GM23248 (cell line): ENCODE measurements around the gene PPP1R11. TPM values are rescaled to one million over a fixed set of nuclear protein-coding genes. Genes with fewer than 3 reads are reported as not detected.

ENCODE experiments used
- DNase-seq: peaks from one replicate; pipeline ENCODE4 v3.0.0-alpha.2; 2015
- H2AFZ ChIP-seq: fragments of 200-600 bp; sonication (generic); 2 replicates; pipeline ENCODE4 v1.6.1; 2016; ENCODE audit warnings: antibody characterized with exemption
- H3F3A ChIP-seq: fragments of 200-600 bp; sonication (generic); 2 replicates; pipeline ENCODE4 v1.6.1; 2016; ENCODE audit warnings: mild to moderate bottlenecking, antibody characterized with exemption, mixed run types; ENCODE audit not compliant: insufficient read depth
- H3K27ac ChIP-seq: fragments of 200-600 bp; sonication (generic); 2 replicates; pipeline ENCODE4 v1.5.1; 2016; ENCODE audit warnings: mild to moderate bottlenecking
- H3K27me3 ChIP-seq: fragments of 200-600 bp; sonication (generic); replicated peaks from 2 replicates; pipeline ENCODE4 v1.6.1; 2016; ENCODE audit warnings: mild to moderate bottlenecking; ENCODE audit not compliant: insufficient read depth
- H3K36me3 ChIP-seq: fragments of 200-600 bp; sonication (generic); 2 replicates; pipeline ENCODE4 v1.6.1; 2016; ENCODE audit warnings: low read depth, mild to moderate bottlenecking
- H3K4me1 ChIP-seq: fragments of 200-600 bp; sonication (generic); 2 replicates; pipeline ENCODE4 v1.6.1; 2016; ENCODE audit warnings: mild to moderate bottlenecking; ENCODE audit not compliant: insufficient read depth
- H3K4me2 ChIP-seq: fragments of 200-600 bp; sonication (generic); one replicate; pipeline ENCODE4 v1.6.1; 2016; ENCODE audit warnings: mild to moderate bottlenecking; ENCODE audit not compliant: unreplicated experiment
- H3K4me3 ChIP-seq: fragments of 200-600 bp; sonication (generic); 2 replicates; pipeline ENCODE4 v1.5.1; 2016; ENCODE audit warnings: mild to moderate bottlenecking
- H3K79me2 ChIP-seq: fragments of 200-600 bp; sonication (generic); 2 replicates; pipeline ENCODE4 v1.6.1; 2016; ENCODE audit warnings: mild to moderate bottlenecking; ENCODE audit not compliant: insufficient read depth
- H3K9ac ChIP-seq: fragments of 200-600 bp; sonication (generic); 2 replicates; pipeline ENCODE4 v1.6.1; 2016; ENCODE audit warnings: mild to moderate bottlenecking
- H3K9me2 ChIP-seq: fragments of 200-600 bp; sonication (generic); 2 replicates; pipeline ENCODE4 v1.6.1; 2016; ENCODE audit warnings: mixed run types, mild to moderate bottlenecking, moderate library complexity; ENCODE audit not compliant: insufficient read depth
- H3K9me3 ChIP-seq: fragments of 200-600 bp; sonication (generic); one replicate; pipeline ENCODE4 v1.6.1; 2017; ENCODE audit warnings: low read depth
- H4K20me1 ChIP-seq: fragments of 200-600 bp; sonication (generic); 2 replicates; pipeline ENCODE4 v1.6.0; 2016; ENCODE audit not compliant: insufficient read depth
- EZH2 ChIP-seq: fragments of 200-600 bp; sonication (generic); IDR thresholded peaks from 2 replicates; pipeline ENCODE4 v1.6.1; 2018; ENCODE audit warnings: antibody characterized with exemption, mild to moderate bottlenecking; ENCODE audit not compliant: insufficient read depth, poor library complexity, severe bottlenecking
- EZH2phosphoT487 ChIP-seq: fragments of 200-600 bp; sonication (generic); IDR thresholded peaks from 2 replicates; pipeline ENCODE4 v1.6.1; 2018; ENCODE audit warnings: antibody characterized with exemption, moderate library complexity, mild to moderate bottlenecking, low read depth; ENCODE audit not compliant: insufficient read depth
- WGBS, 2 experiments: methylation state at CpG; one replicate each; pipeline ENCODE4 v1.1.6; 2015 to 2017; ENCODE audit warnings: low lambda C conversion rate in 2 of 2, low coverage in 1 of 2; ENCODE audit errors: missing lambda C conversion rate in 2 of 2; 5-methylcytosine and 5-hydroxymethylcytosine counted together
- in situ Hi-C: fragments of 300-500 bp; cut with MboI; formaldehyde crosslinking; loops from 2 replicates; pipeline ENCODE4 v1.15.0; 2020
- polyA plus RNA-seq: library from polyadenylated mRNA; unstranded; fragments of >200 nt; fragmentation: Nextera tagmentation; extraction: Ambion mirVana; gene quantifications from 2 replicates; pipeline ENCODE4 v1.2.1, GENCODE V29; 2016
- total RNA-seq: library from RNA; depleted of rRNA; stranded (reverse); fragments of >200 nt; shearing (Covaris generic); gene quantifications from 2 replicates; pipeline ENCODE4 v1.2.3, GENCODE V29; 2014

Gene PPP1R11
- total and polyA plus RNA-seq, 2 experiments from 2014 or later, result 44.1 to 77.5 TPM

- in situ Hi-C loops, result no loop called here
- 0% methylated on average over 1 of the region's 1 CpG for WGBS, 2 experiments
- peaks cover 49% of the 10 kb centered on the region for H3K27me3 ChIP-seq
Measured at GRCh38 chr6:30096829-30097228, 29.8 kb downstream of the PPP1R11 start.

DNA sequence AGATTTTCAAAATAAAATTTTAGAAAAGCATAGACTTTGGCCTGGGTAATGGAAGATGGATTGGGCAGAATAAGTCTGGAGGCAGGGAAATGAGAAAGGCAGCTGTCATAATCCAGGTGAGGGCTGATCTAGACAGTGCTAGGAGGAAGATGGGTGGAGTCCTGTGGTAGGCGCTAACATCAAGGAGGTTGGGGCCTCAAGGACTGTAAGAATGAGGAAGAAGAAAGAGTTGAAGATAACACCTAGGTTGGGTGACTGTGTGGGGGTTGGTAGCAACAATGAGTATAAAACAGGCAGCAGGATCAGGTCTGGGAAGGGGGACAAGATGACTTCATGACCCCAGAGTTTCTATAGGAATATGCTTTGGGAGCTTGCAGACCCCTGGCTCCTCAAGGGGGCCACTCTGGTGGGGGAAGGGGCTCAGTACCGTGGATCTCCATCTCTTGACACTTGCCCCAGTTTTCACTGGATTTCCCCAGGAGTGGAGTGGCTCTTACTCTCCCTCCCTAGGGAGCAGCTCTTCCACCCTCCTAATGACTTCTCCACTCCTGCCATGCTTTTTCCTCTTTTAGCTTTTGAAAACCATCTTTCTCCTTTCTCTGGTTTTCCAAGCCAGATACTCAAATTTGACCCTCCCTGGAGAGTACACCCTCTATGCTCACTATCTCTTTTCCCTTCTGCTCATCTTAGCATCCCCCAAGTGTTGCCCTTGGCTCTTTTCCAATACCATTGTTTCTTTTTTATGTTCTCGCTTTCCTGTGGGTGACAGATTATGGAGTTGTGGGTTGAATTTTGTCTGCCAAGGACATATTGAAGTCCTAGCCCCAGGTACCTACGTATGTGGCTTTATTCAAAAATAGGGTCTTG is 31.1 kb downstream of the PPP1R11 start:
- Histone ChIP-seq H3K9me2 (no peaks in the 10 kb centered on the region), H3K4me1 (peaks cover 16% of the 10 kb centered on the region; the same call in 1 of the 2 replicates), H3F3A (peaks cover 9% of the 10 kb centered on the region; the same call in 1 of the 2 replicates), H3K27ac (no peak overlapping the region), H3K79me2 (no peaks in the 10 kb centered on the region), H3K36me3 (no peaks in the 10 kb centered on the region), H4K20me1 (no peaks in the 10 kb centered on the region), H3K4me2 (no peak overlapping the region), H3K9ac (no peak overlapping the region), H3K27me3 (peaks cover 45% of the 10 kb centered on the region), H2AFZ (no peak overlapping the region), H3K9me3 (no peaks in the 10 kb centered on the region), H3K4me3 (no peak overlapping the region)
- in situ Hi-C loops, result no loop called here
- TF ChIP-seq EZH2phosphoT487, result no peak
- no peak for TF ChIP-seq EZH2
- 36 to 42% methylated on average over 4 of the region's 4 CpGs for WGBS, 2 experiments
- DNase-seq, result no peak

More at GRCh38 chr6:30096829-30097228, 29.8 kb downstream of the PPP1R11 start:
- Histone ChIP-seq H4K20me1 (no peaks in the 10 kb centered on the region), H3K36me3 (no peaks in the 10 kb centered on the region), H3K9ac (no peak overlapping the region), H3F3A (0 out of 2 replicates have a peak, but pooled peaks cover 4% of the 10 kb centered on the region), H3K4me2 (no peak overlapping the region), H3K4me1 (peaks cover 10% of the 10 kb centered on the region), H3K9me3 (no peaks in the 10 kb centered on the region), H3K79me2 (no peaks in the 10 kb centered on the region), H3K9me2 (no peaks in the 10 kb centered on the region), H3K27ac (no peak overlapping the region), H3K4me3 (no peak overlapping the region), H2AFZ (no peak overlapping the region)
- DNase-seq, result no peak
- TF ChIP-seq EZH2phosphoT487 (no peak), EZH2 (no peak)

DNA sequence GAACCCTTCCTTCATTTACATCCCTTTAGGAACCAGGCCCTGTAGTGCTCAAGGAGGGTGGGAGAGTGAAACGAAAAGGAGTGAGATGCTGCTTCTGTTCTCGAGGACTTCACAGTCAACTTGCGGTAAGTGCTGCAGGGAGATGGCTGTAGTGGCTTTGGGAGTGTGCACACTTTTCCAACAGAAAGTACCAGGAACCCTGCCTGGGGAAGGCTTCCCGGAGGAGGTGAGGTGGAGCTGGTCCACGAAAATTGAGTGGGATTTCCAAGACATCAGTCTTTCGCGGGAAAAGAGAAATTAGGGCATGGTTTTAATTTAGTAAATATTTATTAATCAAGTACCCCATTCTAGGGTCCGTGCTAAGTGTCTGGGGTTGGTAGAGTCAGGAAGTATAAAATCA is 33.2 kb downstream of the PPP1R11 start:
- Histone ChIP-seq H3K4me3 (peak overlapping the region; percentile 70), H4K20me1 (no peaks in the 10 kb centered on the region), H3K27ac (no peak overlapping the region), H3F3A (peaks cover 9% of the 10 kb centered on the region; the same call in 1 of the 2 replicates), H3K9ac (no peak overlapping the region), H3K4me2 (peak overlapping the region; percentile 89), H3K27me3 (peaks cover 40% of the 10 kb centered on the region), H3K9me2 (no peaks in the 10 kb centered on the region), H3K79me2 (no peaks in the 10 kb centered on the region), H3K36me3 (no peaks in the 10 kb centered on the region), H3K4me1 (peaks cover 16% of the 10 kb centered on the region; the same call in 1 of the 2 replicates), H2AFZ (peak overlapping the region; percentile 95), H3K9me3 (no peaks in the 10 kb centered on the region)
- TF ChIP-seq EZH2, result peak; percentile 59
- no peak for TF ChIP-seq EZH2phosphoT487
- WGBS, 2 experiments, result 5% methylated on average over 8 of the region's 8 CpGs
- no peak for DNase-seq
- in situ Hi-C loops, result no loop called here

- peak; percentile 50 for DNase-seq
- H3K4me2 ChIP-seq, result peak overlapping the region; percentile 89
- WGBS, 2 experiments, result 1 to 4% methylated on average over 29 to 45 of the region's 47 CpGs
- no peaks in the 10 kb centered on the region for H3K9me2 ChIP-seq
- H3K4me3 ChIP-seq, result peak overlapping the region; percentile 70
- no peaks in the 10 kb centered on the region for H3K79me2 ChIP-seq
- TF ChIP-seq EZH2phosphoT487 (no peak), EZH2 (peak; percentile 16)
- H4K20me1 ChIP-seq, result no peaks in the 10 kb centered on the region
- no peaks in the 10 kb centered on the region for H3K36me3 ChIP-seq
- H3F3A ChIP-seq, result peaks cover 9% of the 10 kb centered on the region; the same call in 1 of the 2 replicates
- no peak overlapping the region for H3K27ac ChIP-seq
- peak overlapping the region; percentile 7; the same call in 1 of the 2 replicates for H3K9ac ChIP-seq
- no peaks in the 10 kb centered on the region for H3K9me3 ChIP-seq
- in situ Hi-C loops, result no loop called here
- H3K27me3 ChIP-seq, result peaks cover 38% of the 10 kb centered on the region
- peak overlapping the region; percentile 95 for H2AFZ ChIP-seq
- peaks cover 16% of the 10 kb centered on the region; the same call in 1 of the 2 replicates for H3K4me1 ChIP-seq
Measured at GRCh38 chr6:30100585-30101443, 33.8 kb downstream of the PPP1R11 start.
